HepG2 (cell line): ENCODE data around the gene NAA25. TPM values are rescaled to one million over a fixed set of nuclear protein-coding genes. Genes with fewer than 3 reads are reported as not detected.

Experiments
- AKAP8 ChIP-seq: sonication (generic); formaldehyde crosslinking; IDR thresholded peaks from 2 replicates; pipeline ENCODE4 v1.5.1; 2020; ENCODE audit warnings: mild to moderate bottlenecking, missing genetic modification reagents
- FOXP4 ChIP-seq: sonication (generic); formaldehyde crosslinking; IDR thresholded peaks from 2 replicates; pipeline ENCODE4 v1.4.0; 2020; ENCODE audit warnings: missing genetic modification reagents
- GABPA ChIP-seq, 2 experiments: IDR thresholded peaks; 2 replicates each; pipeline ENCODE4 v1.6.1; 2011 to 2016; ENCODE audit warnings: low read depth in 2 of 2, low read length in 1 of 2, missing biosample characterization in 1 of 2, missing genetic modification characterization in 1 of 2
- HBP1 ChIP-seq: IDR thresholded peaks from 2 replicates; pipeline ENCODE4 v1.6.1; 2016; ENCODE audit warnings: low read depth, control low read depth
- NCOA2 ChIP-seq: sonication (generic); formaldehyde crosslinking; IDR thresholded peaks from 2 replicates; pipeline ENCODE4 v1.8.0; 2022; ENCODE audit warnings: inconsistent platforms
- PTBP1 ChIP-seq: fragments of 200-400 bp; formaldehyde crosslinking; IDR thresholded peaks from 2 replicates; pipeline ENCODE4 v1.6.1; 2018; ENCODE audit warnings: low read length, low read depth; ENCODE audit not compliant: poor library complexity, severe bottlenecking
- RCOR2 ChIP-seq: IDR thresholded peaks from 2 replicates; pipeline ENCODE4 v1.6.1; 2016; ENCODE audit warnings: missing biosample characterization, missing genetic modification reagents
- REPIN1 ChIP-seq: sonication (generic); formaldehyde crosslinking; IDR thresholded peaks from 2 replicates; pipeline ENCODE4 v1.8.0; 2022; ENCODE audit warnings: missing genetic modification reagents, low read depth, mild to moderate bottlenecking, borderline replicate concordance
- RFX1 ChIP-seq: fragments of 450-650 bp; IDR thresholded peaks from 2 replicates; pipeline ENCODE4 v1.6.1; 2017
- SP1 ChIP-seq, 2 experiments: fragments of 450-650 bp in 1 of 2; sonication (generic) in 1 of 2; formaldehyde crosslinking in 1 of 2; IDR thresholded peaks; 2 replicates each; pipeline versions ENCODE4 v1.4.0 to v1.6.1; 2016 to 2020; ENCODE audit warnings: missing genetic modification reagents in 1 of 2
- THAP11 ChIP-seq: IDR thresholded peaks from 2 replicates; pipeline ENCODE4 v1.6.1; 2016; ENCODE audit warnings: missing biosample characterization, missing genetic modification reagents
- ZNF234 ChIP-seq: sonication (generic); formaldehyde crosslinking; conservative IDR thresholded peaks from 2 replicates; pipeline ENCODE4 v1.5.1; 2020; ENCODE audit warnings: mild to moderate bottlenecking, missing genetic modification reagents
- ZNF329 ChIP-seq: sonication (generic); formaldehyde crosslinking; IDR thresholded peaks from 2 replicates; pipeline ENCODE4 v1.9.0; 2021; ENCODE audit warnings: low read depth, mild to moderate bottlenecking, missing genetic modification reagents
- ZNF362 ChIP-seq: sonication (generic); formaldehyde crosslinking; IDR thresholded peaks from 2 replicates; pipeline ENCODE4 v1.4.0; 2020; ENCODE audit warnings: missing genetic modification reagents, mild to moderate bottlenecking, borderline replicate concordance
- ZNF383 ChIP-seq: sonication (generic); formaldehyde crosslinking; IDR thresholded peaks from 2 replicates; pipeline ENCODE4 v1.4.0; 2020; ENCODE audit warnings: missing genetic modification reagents, mild to moderate bottlenecking, borderline replicate concordance
- ZNF543 ChIP-seq: sonication (generic); formaldehyde crosslinking; IDR thresholded peaks from 2 replicates; pipeline ENCODE4 v1.4.0; 2020; ENCODE audit warnings: mild to moderate bottlenecking, missing genetic modification reagents
- ZNF609 ChIP-seq: sonication (generic); formaldehyde crosslinking; IDR thresholded peaks from 2 replicates; pipeline ENCODE4 v1.4.0; 2020; ENCODE audit warnings: mild to moderate bottlenecking, missing genetic modification reagents, borderline replicate concordance
- polyA plus RNA-seq, 8 experiments: library from polyadenylated mRNA; depleted of rRNA in 3 of 8; stranded (reverse) in 7 of 8; unstranded in 1 of 8; fragments of >200 nt; fragmentation: Illumina TruSeq in 4 of 8; extraction: Trizol in 4 of 8; gene quantifications; 2 replicates each; pipeline versions ENCODE4 v1.2.1 to v1.2.3, GENCODE V29; 2011 to 2016; ENCODE audit warnings: low read depth in 4 of 8, missing spikeins in 1 of 8, mixed read lengths in 1 of 8; ENCODE audit not compliant: insufficient read depth in 1 of 8
- total RNA-seq, 5 experiments: library from RNA; depleted of rRNA; stranded (reverse); fragments of >200 nt; fragmentation: Illumina TruSeq; extraction: Trizol; gene quantifications; 2 replicates each; pipeline ENCODE4 v1.2.3, GENCODE V29; 2016; ENCODE audit warnings: low read depth in 1 of 5

Gene NAA25
- total and polyA plus RNA-seq, 2 of the 13 experiments (the other 11 are each of a cell fraction or from before 2014, with no cell fraction given), result 11.4 to 32.0 TPM

GRCh38 chr12:112122823-112123690, 14.5 kb upstream of the NAA25 start (continued):
- TF ChIP-seq FOXP4 (CRISPR knock-in tag), result peak; percentile 75
- TF ChIP-seq ZNF362 (CRISPR knock-in tag), result no peak
- TF ChIP-seq NCOA2 (CRISPR knock-in tag), result no peak
- TF ChIP-seq AKAP8 (CRISPR knock-in tag), result no peak
- TF ChIP-seq PTBP1, result no peak
- TF ChIP-seq SP1 (IDR thresholded peaks at IDR 0.05), result no peak
- TF ChIP-seq SP1 (CRISPR knock-in tag; IDR thresholded peaks at IDR 0.05), result no peak
- no peak for TF ChIP-seq ZNF329 (CRISPR knock-in tag)
- no peak for TF ChIP-seq HBP1 (CRISPR knock-in tag)
- 0 out of 2 replicates have a peak, but pooled peaks have one; percentile 15 for TF ChIP-seq REPIN1 (CRISPR knock-in tag)
- TF ChIP-seq THAP11, result no peak
- no peak for TF ChIP-seq ZNF234
- 0 out of 2 replicates have a peak, but pooled peaks have one; percentile 11 for TF ChIP-seq RCOR2 (CRISPR knock-in tag)
- TF ChIP-seq ZNF609 (CRISPR knock-in tag), result no peak
- no peak for TF ChIP-seq ZNF383 (CRISPR knock-in tag)
- TF ChIP-seq RFX1, result peak; percentile 28; the same call in 1 of the 2 replicates
- TF ChIP-seq GABPA (IDR thresholded peaks at IDR 0.05; ENCODE audit: low read depth, low read length), result no peak
- 0 out of 2 replicates have a peak, but pooled peaks have one; percentile 19 for TF ChIP-seq GABPA (CRISPR knock-in tag; IDR thresholded peaks at IDR 0.05; ENCODE audit: low read depth)
- no peak for TF ChIP-seq ZNF543 (CRISPR knock-in tag)
